HG03439 (cell line): Measurements from ENCODE around the gene CTDSPL.

Source experiments
- ATAC-seq: cut with Tn5 transposase; IDR thresholded peaks from one replicate; pipeline ENCODE4 v1.9.1; 2021; ENCODE audit warnings: mild to moderate bottlenecking, moderate library complexity; ENCODE audit not compliant: unreplicated experiment

Gene CTDSPL

GRCh38 chr3:37997342-37997741 lies 135.7 kb downstream of the CTDSPL start:
- no peak for ATAC-seq

DNA sequence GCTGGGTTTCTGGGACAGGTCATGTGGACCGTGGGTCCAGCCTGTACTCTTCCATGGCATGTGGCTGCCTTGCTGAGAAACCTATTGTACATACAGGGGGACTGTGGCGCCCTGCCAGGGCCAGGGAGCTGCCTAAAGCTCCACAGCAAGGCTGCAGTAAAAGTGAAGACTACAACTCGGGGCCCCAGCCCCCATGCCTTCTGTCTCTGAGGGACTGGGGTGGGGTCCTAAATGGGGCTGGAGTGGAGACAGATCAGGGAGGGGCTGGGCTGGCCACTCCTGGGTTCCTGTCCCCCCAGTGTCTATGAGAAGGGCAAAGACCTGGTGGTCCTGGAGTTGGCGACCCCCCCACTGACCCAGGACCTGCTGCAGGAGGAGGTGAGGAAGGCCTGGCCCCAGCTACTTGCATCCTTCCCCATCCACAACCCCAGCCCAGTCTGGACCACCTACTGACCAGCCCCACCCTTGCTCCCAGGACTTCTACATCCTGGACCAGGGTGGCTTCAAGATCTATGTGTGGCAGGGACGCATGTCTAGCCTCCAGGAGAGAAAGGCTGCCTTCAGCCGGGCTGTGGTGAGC lies 136.2 kb downstream of the CTDSPL start:
- no peak for ATAC-seq

- no peak for ATAC-seq
These were observed 138.2 kb downstream of the CTDSPL start for GRCh38 chr3:37999836-38000235.

- no peak for ATAC-seq
These were observed 138.7 kb downstream of the CTDSPL start for GRCh38 chr3:38000242-38000916.

- no peak for ATAC-seq
These were observed 139.3 kb downstream of the CTDSPL start for GRCh38 chr3:38000965-38001455.

GRCh38 chr3:38001456-38002081 lies 139.9 kb downstream of the CTDSPL start:
- no peak for ATAC-seq

DNA sequence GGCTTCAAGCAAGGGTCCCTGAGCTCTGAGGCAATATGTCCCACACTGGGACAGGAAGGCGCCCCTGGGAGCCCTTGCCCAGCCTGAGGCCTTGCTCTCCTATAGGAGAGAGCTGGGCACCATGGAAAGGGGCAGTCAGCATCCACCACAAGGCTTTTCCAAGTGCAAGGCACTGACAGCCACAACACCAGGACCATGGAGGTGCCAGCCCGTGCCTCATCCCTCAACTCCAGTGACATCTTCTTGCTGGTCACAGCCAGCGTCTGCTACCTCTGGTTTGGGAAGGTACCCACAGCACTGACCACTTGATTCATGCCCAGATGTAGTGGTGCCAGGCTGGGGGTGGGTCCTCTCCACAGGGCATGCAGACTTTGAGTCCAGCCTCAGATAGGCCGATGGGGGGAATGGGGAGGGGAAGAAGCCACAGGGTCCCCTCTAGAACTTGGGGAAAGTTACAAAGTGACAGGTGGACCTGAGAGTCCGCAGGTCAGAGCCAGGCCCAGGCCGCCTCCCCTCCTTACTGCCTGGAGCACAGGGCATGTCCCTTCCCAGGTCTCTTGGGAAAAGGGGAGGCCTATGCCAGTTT lies 140.7 kb downstream of the CTDSPL start:
- no peak for ATAC-seq

GRCh38 chr3:38002940-38003339 lies 141.3 kb downstream of the CTDSPL start:
- no peak for ATAC-seq

DNA sequence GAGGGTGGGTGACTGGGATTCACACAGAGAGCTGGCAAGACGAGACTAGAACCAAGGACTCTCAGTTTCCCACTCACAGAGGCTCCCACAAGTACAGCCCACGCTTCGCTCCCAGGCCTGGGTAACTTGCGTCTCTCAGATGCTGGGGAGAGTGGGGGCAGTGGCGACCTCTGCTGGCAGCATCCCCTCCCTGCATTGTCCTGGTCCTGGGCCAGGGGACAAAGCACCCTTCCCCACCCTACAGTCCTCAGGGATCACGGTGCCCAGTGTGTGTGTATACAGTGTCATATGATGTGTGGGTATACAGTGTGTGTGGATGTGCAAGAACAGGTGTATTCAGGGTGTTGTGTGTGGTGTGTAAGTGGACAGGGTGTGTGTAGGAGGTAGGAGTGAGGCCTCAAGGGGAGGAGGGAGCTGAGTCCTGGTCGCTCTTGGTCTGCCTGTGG lies 141.7 kb downstream of the CTDSPL start:
- ATAC-seq, result no peak

DNA sequence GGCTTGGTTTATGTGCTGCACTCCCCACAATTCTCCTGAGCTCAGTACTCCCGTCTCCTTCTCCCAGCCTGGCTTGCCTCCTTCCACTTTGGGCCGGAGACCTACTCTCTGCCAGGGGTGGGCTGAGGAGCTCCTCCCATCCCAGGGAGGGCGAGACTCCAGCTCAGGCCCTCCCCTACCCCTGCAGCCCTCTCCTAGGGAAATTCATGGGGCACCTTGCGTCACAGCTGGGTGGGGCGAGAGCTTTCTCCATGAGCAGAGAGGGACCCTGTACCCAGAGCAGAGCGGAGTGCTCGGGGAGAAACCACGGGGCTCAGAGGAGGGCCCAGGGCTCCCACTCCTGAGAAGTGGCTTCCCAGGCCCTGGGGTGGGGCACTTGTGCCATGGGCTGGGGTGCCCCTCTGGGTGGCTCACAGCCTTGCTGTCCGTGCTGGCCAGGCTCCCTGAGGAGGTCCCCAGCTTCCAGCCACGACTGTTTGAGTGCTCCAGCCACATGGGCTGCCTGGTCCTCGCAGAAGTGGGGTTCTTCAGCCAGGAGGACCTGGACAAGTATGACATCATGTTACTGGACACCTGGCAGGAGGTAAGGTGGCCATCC lies 142.2 kb downstream of the CTDSPL start:
- ATAC-seq, result no peak

DNA sequence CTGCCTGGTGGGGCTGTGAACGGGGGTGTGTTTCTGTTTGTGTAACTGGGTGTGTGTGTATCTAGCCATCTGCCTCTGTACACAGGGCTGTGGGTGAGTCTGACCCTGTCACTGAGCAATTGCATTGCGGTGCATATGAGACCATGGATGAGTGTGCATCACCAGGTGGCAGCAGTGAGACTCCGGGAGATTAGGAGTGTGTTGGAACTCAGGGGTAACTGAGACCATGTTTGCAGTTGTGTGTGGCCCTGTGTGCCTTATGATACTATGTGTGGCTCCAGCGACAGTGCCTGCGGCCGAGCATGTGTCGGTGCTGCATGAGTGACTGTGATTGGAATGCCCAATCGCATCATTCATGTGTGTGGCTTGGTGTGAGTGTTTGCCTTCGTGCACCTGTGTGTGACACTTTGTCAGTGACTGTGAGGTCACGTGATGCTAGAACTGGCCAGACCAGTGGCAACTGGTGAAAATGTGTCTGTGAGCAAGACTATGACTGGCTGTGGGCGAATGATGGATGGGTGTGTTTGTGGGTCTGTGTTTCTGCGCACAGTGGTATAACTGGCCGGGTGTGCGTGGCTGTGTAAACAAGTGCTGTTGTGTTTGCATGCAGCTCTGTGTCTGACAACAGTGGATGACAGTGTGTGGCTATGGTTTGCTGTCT lies 142.9 kb downstream of the CTDSPL start:
- ATAC-seq, result no peak

DNA sequence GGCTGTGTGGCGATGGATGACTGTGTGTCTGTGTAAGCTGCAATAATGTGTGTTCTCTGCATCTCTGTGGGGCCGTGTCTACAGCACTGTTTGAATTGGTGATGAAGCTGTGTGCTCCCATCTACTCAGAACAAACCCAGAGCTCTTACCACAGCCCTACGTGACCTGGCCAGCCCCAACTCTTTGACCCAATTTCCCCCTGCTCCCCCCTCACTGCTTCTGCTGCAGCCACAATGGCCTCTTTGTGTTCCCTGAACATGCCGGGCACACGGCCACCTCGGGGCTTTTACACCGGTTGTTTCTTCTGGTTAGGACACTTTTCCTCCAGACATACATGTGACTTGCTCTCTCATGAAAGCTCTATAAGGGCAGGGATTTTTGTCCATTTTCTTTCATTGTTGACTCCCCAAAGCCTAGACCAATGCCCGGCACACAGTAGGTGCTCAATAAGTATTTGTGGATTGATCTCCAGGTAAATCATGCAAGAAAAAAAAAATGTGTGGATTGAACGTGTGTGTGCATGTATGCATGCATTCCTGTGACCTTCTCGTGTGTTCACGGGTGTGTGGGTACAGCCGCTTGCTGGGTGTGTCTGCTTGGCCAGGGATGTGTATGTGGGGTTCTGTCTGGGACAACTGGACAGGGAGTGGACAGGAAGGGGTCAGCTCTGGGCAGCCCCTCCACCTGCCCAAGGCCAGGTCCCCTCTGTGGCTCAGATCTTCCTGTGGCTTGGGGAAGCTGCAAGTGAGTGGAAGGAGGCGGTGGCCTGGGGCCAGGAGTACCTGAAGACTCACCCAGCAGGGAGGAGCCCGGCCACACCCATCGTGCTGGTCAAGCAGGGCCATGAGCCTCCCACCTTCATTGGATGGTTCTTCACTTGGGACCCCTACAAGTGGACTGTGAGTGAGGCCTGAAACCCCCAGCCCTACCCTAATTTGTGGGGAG lies 143.7 kb downstream of the CTDSPL start:
- no peak for ATAC-seq

DNA sequence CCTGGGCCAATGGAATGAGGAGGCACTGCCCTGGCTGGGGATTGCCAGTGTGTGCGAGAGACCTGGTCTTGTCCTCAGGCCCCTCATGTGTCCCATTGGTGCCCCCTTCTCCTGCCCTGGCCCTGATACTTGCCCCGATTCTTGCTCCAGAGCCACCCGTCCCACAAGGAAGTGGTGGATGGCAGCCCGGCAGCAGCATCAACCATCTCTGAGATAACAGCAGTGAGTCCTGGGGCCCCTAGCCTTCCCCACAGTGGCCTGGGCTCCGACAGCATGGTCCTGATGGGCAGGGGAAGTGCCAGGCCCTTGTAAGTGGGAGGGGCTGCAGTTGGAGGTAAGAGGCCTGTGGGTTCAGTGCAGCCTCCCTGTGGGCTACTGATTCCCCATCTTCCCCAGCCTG lies 144.4 kb downstream of the CTDSPL start:
- ATAC-seq, result no peak

DNA sequence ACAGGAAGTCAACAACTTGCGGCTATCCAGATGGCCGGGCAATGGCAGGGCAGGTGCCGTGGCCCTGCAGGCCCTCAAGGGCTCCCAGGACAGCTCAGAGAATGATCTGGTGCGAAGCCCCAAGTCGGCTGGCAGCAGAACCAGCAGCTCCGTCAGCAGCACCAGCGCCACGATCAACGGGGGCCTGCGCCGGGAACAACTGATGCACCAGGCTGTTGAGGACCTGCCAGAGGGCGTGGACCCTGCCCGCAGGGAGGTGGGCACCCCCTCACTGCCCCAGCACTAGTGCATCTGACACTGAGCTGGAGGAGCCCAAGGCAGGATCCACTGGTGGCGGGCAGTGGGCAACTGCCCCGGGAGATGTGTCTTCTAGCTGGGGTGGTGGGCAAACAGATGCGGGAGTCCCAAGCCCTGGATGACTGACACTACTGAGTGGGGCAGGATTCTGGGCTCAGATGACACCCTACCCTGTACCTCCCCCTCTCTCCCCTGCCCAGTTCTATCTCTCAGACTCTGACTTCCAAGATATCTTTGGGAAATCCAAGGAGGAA lies 144.8 kb downstream of the CTDSPL start:
- no peak for ATAC-seq

- no peak for ATAC-seq
These were observed 146.0 kb downstream of the CTDSPL start for GRCh38 chr3:38007754-38008090.

- ATAC-seq, result no peak
These were observed 146.6 kb downstream of the CTDSPL start for GRCh38 chr3:38008191-38008701.

DNA sequence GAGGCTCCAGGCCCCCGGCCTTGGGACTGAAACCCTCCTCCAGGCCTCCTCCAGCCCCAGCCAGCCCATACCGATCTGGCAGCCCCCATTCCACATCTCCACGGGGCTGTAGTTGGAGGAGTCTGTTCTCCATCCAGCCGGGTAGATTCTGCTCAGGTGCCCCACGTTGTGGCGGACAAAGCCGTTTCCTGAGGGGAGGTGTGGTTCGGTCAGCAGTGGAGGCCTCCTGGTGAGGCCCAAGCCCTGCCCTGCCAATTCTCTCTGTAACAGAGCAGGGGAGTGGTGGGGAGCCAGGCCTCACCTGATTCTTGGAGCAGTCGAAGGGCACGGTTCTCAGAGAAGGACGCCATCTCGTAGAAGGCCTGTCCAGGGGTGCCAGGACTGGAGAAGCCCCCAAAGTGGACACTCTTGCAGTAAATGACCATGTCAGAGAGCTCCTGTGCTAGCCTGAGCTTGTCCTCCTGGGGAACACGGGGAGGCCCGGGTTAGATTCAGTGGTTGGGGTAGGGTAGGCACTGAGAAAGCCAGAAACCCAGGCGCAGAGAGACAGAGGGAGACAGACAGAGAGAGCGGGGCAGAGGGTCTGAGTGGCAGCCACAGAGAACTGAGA lies 147.4 kb downstream of the CTDSPL start:
- ATAC-seq, result no peak

DNA sequence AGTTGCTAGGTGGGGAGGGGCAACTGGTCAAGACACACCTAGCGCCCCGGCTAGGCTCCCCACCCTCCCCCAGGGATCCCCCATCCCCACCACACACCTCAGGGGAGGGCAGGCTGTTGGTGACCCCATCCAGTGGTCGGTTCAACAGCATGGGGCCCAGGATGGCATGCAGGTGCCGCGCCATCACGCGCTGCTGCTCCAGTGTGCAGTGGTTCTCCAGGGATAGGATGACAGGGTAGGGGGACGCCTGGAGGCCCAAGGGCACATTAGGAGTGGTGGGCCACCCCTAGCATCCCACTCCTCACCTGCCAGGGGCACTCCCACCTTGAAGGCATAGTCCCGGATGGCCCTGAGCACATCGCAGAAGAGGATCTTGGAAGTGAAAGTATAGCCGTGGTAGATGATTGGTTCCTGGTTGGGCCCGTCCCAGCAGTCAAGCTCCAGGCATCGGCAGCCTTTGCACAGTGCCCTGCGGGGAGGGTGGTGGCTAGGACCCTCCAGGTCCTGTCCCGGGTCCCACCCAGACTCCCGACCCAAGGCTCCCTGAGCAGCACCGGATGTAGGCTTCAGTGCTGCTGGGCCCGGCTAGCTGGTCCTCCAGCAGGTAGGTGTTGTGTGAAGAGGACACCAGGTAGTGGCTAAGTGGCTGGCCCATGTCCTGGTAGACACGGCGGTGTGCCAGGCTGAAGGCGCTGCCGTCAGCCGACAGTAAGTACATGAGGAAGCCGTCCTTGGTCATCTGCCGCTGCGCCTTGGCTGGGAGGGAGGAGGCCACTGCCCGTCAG lies 148.3 kb downstream of the CTDSPL start:
- no peak for ATAC-seq
